HG03064 (cell line): ENCODE data around the gene HOXC4.
"Not testable (repeated sequence)": the region's sequence is repeated elsewhere in the genome, so short reads cannot be mapped to it uniquely, and the experiment has no call there.

Experiments used
- ATAC-seq: cut with Tn5 transposase; IDR thresholded peaks from one replicate; pipeline ENCODE4 v1.9.1; 2021; ENCODE audit warnings: low read depth; ENCODE audit not compliant: unreplicated experiment

The HOXC4 gene

GRCh38 chr12:54053003-54053750, 458 bp upstream of the HOXC4 start:
- ATAC-seq, result peak; percentile 57

DNA sequence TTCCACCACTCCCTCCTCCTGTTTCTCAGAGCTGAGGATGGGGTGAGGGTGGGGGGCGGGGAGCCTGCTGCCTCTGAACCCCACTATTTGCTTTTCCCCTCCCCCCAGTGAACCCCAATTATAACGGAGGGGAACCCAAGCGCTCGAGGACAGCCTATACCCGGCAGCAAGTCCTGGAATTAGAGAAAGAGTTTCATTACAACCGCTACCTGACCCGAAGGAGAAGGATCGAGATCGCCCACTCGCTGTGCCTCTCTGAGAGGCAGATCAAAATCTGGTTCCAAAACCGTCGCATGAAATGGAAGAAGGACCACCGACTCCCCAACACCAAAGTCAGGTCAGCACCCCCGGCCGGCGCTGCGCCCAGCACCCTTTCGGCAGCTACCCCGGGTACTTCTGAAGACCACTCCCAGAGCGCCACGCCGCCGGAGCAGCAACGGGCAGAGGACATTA, 1.1 kb downstream of the HOXC4 start:
- no peak for ATAC-seq

DNA sequence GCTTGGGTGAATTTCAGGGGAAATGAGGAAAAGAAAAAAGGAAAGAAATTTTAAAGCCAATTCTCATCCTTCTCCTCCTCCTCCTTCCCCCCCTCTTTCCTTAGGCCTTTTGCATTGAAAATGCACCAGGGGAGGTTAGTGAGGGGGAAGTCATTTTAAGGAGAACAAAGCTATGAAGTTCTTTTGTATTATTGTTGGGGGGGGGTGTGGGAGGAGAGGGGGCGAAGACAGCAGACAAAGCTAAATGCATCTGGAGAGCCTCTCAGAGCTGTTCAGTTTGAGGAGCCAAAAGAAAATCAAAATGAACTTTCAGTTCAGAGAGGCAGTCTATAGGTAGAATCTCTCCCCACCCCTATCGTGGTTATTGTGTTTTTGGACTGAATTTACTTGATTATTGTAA, 1.9 kb downstream of the HOXC4 start:
- ATAC-seq, result no peak

DNA sequence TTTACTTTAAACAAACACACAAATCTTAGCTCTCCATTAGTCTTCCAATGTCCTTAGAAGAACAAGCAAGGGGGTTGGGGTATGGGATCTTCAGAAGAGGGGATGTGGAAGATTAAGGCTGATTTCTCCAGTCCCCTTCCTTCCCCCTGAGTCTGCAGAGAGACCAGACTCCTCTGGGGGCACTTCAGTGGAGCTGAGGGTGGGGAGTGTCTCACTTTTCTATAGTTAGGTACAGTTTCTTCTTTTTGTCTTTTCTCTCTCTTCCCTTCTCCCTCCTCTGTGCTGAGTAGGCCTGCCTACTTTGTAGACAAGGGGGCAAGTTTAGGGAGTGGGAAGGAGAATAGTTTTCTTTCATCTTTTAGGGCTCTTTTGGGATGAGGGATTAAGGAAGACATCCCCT, 2.5 kb downstream of the HOXC4 start:
- ATAC-seq, result no peak

DNA sequence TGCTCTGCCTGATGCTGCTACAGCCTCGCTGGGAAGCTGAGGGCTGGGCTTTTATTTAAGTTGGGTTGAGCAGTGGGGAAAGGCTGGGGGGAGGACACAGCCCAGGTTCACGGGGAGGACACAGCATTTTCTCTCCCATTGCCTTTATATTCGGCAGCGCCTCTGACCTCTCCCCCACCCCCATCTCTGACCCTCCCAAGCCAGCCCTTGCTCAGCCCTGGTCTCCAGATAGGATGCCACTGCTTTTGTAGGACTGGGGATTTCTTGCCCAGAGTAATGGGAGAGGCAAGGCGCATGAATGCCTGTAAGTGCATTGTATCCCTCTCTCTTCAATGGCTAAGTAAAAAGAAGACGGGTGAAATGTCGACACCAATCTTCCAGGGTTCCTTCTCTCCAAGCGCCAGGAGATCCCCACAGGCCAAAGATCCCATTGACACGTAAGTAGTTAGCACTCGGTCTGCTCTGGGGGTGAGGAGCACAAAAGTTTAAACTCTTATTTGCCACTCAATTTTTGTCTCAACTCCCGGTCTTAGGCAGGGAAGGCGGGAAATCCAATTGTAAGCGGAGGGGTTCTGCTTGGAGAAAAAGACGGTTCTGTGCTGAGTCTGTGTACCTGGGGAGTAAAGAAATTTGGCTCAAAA, 4.6 kb downstream of the HOXC4 start:
- ATAC-seq, result no peak

GRCh38 chr12:54059668-54060067, 6.0 kb downstream of the HOXC4 start:
- ATAC-seq, result no peak

- ATAC-seq, result no peak
Measured at GRCh38 chr12:54060174-54060974, 6.7 kb downstream of the HOXC4 start.

DNA sequence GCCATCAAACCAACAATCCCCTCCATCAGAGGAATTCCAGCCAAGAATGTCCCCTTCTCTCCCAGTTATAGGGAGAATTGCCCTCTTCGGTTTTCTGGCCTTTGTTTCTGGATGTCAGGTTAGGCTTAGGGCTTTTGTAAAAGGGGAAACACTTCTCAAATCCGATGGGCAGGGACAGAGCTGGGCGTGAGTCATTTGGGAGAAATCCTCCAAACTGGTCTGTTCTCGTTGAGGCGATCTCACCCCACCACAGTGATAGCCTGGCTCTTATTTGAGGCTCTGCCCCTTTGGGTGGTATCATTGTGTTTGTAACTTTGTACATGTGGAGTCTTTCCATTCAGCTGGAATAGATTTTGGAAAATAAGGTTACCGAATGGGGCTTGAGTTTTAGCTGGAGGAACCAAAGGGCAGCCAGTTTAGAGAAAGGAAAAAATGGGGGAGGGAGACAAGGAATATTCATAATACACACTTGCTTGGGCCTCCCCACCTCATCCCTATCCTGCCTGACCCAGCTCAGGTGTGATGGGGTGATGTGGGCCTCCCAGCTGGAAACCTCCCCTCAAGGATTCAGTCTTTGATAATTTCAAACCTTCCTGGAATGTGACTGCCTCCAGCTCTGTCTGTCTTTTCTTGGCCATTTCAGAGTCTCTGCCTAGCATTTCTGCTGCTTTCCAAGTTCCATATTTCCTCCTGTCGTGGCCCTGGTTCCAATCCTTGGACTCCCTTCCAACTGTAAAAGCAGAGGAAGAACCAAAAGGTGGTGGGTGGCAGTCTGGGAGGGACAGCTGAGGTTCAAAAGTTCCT, 7.5 kb downstream of the HOXC4 start:
- no peak for ATAC-seq

DNA sequence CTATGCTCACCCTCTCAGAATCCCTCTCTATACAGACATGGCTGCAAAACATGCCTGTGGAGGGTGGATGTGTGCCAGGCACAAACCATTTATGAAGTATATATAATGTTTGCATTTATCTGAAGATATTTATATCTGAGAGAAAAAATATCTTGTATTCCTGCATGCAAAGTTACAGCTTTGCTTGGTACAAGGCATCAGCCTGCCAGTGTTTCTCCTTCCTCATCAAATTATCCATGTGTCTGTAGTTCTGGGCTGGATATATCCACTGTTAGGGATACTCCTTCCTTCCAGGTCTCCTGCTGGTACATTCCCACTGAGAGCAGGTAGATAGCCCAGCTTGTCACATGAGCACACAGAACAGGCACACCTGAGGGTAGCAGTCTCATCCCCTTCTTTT, 12.0 kb downstream of the HOXC4 start:
- ATAC-seq, result no peak

DNA sequence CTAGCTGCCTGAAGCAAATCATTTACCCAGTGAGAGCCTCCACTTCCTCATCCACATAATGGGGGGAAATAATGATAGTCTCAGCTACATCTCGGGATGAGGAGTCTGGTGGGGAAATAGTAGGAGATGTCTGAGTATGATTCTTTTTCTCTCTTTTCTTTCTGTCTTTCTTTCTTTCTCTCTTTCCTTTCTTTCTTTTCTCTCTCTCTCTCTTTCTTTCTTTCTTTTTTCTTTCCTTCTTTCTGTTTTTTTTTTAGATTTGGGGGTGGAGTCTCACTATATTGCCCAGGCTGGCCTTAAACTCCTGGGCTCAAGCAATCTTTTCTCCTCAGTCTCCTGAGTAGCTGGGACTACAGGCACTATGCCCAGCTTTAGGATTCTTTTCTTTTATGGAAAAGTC, 12.8 kb downstream of the HOXC4 start:
- no peak for ATAC-seq

DNA sequence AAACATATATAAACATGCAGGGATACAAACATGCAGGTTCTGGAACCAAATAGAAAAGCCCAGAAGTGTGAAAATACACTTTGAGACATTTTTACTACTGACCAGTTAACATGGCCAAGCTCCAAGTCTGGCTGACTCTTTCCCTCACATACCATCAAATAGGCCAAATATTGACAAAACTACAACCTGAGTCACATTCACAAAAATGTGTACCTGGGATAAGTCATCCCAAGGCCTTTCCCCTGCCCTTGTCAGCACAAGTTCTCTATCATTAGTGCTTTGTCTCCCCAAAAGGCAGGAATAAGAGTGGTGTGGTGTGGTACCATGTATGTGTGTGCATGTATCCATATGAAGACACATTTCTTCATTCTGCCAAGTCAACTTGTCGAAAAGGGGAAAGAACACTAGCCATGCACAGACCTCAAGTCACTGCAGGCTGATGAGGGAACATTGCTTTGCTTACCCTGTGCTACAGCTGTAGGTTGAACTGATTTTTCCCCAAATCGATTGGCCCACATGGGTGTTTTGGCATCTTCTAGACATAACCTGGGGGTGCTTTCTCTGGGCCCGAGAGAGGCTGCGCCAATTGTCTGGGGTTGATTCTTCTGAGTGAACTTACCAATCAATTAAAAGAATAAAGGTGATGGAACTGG, 14.9 kb downstream of the HOXC4 start:
- ATAC-seq, result no peak

- ATAC-seq, result no peak
Measured at GRCh38 chr12:54071942-54072341, 18.3 kb downstream of the HOXC4 start.

DNA sequence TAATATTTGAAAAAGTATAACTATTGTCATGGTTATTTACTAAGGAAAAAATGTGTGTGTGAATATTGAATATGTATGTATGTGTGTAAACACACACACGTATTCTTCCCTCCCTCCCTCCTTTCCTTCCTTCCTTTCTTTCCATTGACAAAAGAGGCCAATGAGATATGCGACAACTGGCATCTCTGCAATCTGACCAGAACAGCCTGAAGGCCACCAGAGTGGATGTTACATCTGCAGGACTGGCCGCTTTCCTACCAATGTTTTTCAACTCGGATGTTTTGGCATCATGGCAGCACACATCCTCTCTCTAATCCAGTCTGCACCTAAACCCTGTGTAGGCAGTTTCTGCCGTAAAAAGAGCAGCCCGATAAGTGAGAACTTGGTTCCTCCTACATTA, 20.7 kb downstream of the HOXC4 start:
- no peak for ATAC-seq

DNA sequence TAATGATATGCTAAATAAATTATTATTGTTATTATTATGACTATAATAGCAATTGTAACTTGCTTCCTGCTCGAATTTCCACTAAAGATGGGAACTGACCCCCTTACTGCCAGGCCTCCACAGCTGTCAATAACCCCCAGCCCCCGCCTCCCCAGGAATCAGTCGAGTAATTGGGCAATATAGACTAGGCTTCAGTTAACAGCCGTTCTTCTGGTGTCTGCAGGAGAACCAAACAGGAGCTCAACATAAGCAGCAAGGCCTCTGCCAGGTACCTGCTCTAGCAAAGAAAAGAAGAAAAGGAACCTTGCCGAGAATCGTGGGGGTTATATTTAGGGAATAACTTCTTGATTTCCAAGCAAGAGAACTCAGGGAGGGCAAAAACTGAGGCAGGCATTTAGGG, 21.8 kb downstream of the HOXC4 start:
- no peak for ATAC-seq

GRCh38 chr12:54075974-54076373, 22.3 kb downstream of the HOXC4 start:
- ATAC-seq, result no peak

DNA sequence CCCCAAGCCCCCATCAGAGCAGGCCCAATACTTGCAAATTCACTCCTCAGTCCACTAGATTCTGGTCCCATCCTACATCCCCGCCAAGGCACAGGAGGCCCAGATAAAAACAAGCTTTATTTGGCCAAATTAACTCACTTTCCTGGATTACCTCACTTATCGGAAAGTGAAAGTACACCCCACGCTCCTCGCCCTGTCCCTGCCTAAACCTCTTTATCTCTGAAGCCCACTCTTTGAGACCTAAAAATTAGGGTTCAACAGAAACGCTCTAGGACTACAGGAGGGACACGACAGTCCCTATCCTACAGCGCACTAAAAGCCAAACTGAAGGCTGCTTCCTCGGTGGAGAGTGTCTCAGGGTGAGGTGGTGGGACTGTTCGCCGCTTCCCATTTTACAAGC, 24.2 kb downstream of the HOXC4 start:
- ATAC-seq, result not testable (repeated sequence)

GRCh38 chr12:54079115-54079514, 25.5 kb downstream of the HOXC4 start:
- not testable (repeated sequence) for ATAC-seq

DNA sequence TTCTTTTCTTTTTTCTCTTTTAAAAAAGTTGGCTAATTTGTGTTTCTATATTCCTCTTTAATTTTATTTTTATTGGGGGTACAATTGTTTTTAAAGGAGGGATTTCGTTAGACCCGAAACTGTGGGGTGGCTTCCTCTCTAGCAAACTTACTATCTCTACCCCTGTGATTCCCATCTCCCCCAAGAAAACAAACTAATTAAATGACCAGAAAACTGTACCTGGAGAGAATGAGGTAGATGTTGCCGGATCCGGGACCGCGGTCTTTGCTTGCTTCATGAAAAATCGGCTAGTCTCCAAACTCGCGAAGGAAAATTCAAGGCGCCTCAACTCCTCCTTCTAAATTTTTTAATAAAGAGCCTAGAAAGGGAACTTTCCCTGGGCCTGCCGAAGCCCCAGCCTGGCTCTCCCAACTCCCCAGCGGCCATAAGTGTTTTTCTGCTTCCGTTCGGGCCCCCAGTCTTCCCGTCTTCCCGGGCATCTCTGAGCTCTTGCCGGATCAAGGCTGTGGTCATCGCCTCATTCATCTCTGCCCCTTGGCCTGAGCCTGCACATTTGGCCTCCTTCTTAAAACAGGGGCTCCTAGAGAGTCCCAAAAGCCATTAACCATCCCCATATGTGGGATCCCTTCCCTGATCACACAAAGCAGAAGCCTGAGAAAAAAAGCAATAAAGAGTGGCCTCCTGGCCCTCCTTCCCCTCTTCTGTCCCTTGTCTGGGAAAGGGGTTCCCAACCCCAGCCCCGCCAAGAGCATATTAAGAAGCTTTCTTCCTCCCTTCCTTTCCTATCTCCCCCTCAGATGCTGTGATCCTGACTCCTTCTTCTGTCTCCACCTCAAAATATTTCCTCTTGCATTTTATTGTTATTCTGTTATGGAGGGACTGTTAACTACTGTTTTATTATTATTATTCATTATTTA, 26.6 kb downstream of the HOXC4 start:
- not testable (repeated sequence) for ATAC-seq

DNA sequence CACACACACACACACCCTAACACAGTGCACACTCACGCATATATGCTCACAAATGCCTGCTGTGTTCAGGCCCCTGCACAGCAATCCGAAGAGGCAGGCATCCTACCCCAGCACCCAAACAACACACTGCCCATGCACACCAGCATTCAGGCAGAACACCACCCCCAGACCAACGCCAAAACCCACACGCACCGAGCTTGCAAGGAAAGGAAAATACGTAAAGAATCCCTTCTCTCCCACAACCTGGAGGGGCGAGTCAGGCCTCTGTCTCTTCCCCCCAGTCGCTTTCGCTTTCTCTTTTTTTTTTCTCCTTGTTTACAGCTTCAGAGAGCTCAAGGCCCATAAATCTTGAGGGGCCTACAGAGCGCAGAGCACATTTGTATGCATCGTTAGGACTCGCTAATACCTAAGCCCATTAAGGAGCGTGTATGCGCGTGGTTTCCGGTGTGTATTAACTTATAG, 27.4 kb downstream of the HOXC4 start:
- not testable (repeated sequence) for ATAC-seq
